Retina (tissue), 1 donor: ENCODE results near the gene ARHGAP26.

Source experiments
- DNase-seq: peaks from one replicate; pipeline ENCODE4 v3.0.0-alpha.2; 2016

Gene ARHGAP26

GRCh38 chr5:142753116-142753631 is 17.0 kb upstream of the ARHGAP26 start:
- no peak for DNase-seq

DNA sequence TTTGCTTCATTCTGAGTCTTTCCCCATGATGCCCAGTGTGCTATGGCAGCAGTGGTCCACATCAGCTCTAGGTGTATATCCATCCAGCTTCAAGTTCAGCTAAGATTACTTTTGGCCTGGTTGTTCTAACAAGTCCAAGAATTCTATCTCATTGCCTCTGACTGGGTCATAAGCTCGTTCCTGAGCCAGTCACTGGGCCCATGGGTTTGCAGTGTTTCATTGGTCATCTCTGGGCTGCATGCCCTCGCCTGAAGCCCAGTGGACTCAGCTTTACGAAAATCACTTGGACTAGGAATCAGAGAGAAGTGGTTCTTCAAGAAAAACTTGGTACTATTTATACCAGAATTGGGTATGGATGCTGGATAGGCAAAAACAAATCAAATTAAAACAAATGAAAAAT is 16.1 kb upstream of the ARHGAP26 start:
- DNase-seq: no peak

GRCh38 chr5:142756576-142756975 is 13.6 kb upstream of the ARHGAP26 start:
- DNase-seq: no peak

GRCh38 chr5:142757564-142757963 is 12.6 kb upstream of the ARHGAP26 start:
- no peak for DNase-seq

- no peak for DNase-seq
These were observed 11.9 kb upstream of the ARHGAP26 start for GRCh38 chr5:142758062-142758795.

DNA sequence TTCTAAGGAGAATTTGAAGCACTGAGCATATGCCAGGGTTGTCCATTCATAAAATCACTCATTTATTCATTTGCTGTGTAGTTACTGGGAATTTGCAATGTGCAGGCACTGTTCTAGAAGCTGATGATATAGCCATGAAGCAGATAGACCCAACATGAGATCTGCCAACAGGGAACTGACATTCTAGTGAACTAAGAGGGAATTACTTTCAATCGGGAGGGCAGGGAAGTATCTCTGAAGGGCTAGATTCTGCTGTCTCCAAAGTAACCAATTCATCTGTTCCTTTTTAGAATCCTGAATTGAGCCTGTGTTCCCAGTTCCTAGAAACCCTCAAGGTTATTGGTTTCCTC is 11.4 kb upstream of the ARHGAP26 start:
- DNase-seq: no peak

DNA sequence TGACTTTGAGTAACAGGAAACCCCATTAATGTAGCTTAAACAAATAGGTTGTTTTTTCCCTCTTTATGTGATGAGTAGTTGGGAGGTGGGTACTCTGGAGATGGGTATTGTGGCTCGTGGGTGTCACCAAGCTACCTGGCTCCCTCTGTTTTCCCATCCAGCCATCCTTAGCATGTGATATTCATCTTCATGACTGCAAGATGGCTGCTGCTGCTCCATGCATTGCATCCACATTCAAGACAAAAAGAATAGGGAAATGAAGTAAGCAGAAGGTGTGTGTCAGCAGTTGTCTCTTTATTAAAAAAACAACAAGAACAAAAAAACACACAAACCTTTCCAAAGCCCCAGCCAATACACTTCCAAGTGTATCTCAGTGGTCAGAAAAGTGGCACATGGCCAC is 6.5 kb upstream of the ARHGAP26 start:
- DNase-seq: no peak

DNA sequence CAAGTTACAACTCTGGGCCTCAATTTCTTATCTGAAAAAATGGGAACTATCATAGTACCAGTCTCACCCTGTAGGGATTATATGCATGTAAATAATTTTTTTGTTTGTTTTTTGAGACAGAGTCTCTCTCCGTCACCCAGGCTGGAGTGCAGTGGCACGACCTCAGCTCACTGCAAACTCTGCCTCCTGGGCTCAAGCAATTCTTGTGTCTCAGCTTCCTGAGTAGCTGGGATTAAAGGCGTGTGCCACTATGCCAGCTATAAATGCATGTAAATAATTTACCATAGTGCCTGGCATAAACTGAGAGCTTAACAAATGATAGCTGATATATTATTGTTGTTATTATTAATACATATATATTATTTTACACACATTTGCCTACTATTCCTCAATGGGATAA is 3.0 kb upstream of the ARHGAP26 start:
- DNase-seq: no peak

- no peak for DNase-seq
These were observed 2.3 kb upstream of the ARHGAP26 start for GRCh38 chr5:142767911-142768310.

DNA sequence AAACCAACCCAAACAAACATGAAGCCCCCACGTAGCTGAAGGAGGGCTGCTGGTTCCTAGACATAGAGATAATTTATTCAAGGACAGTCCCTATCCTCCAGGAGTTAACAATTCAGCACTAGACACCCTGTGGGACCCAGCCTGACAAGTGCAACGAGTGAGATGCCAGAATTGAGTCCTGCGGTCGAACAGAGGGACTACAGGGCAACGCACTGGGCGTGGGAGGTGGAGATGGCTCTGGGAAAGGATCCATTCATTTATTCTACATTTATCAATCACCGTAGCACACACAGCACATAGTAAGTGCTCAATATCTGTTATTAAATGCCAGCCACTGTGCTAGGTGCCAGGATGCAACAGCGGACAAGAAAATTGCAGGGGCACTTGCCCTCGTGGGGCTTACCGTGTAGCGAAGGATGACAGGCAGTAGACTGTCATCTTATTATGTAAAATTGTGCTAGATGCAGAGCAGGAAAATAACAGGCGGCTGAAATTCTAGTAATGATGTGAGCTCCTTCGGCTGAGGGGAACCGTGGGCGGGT is 855 bp upstream of the ARHGAP26 start:
- DNase-seq: no peak

- peak; percentile 89 for DNase-seq
These were observed 753 bp downstream of the ARHGAP26 start for GRCh38 chr5:142770650-142771609.

DNA sequence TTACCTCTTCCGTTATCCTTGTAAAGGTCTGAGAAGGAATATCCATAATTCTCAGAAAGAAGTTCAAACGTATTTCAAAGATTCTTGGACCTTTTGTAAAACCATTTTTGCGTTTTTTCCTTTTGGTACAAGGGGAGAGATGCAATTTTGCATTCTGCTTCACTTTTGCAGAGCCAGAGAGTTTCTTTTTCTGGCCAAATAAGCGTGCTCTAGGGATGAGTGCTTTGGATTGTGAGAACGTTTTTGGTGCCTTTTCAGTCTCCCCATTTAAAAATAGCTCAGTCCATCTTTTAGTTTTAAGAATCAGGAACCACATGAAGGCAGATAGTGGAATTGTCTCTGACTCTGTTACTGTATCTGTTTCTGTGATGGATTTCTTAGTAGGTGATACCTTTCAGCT is 1.5 kb downstream of the ARHGAP26 start:
- DNase-seq: no peak

DNA sequence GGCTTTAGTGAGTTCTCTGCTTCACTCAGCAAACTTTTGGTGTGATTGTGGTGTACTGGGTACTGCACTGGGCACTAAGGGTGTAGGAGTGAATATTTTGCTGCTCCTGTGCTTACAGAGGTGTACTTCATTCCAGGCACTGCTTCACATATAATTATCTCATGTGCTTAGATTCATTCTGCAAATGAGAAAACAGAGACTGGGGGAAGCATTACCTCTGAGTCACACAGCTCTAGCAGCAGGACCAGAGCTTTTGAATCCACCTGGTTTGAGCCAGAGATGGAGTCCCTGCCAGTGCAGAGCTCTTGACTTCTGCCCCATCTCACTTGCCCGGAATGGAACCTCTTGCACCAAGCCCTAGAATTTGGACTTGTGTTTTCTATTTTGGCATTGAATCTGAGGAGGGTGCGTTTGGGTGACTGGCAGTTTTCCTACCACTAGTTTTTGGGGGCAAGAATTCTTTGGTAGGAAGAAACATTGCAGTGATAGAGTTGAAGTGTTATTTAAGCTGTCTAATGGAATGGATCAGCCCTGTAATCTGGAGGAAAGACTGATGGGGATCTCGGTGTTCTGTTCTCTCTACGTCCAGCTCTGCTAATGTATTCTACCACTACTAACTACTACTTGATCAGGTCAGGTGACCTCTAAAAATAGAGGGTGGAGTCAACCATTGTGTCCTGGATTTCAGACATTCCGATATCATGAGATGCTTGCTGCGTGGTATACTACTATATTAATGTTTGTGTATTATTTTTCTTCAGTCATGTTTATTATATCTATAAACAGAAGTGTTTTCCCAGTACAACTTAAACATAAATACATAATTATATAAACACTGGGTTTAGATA is 2.5 kb downstream of the ARHGAP26 start:
- no peak for DNase-seq

- no peak for DNase-seq
These were observed 6.9 kb downstream of the ARHGAP26 start for GRCh38 chr5:142777099-142777498.

DNA sequence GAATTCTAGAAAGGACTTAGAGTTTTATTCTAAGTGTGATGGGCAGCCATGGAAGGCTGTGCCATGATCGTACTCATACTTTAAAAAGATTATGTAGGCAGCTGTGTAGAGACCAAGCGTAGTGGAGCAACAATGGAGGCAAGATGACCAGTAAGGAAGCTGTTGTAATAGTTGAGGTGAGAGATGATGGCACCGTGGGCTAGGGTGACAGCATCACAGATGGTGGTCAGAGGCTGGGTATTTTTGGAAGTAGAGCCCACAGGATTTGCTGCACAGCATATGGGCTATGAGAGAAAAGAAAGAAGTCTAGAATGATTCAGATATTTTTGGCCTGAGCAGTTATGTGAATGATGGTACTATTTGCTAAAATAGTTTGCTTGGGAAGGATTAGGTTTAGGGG is 7.7 kb downstream of the ARHGAP26 start:
- no peak for DNase-seq

- peak; percentile 89 for DNase-seq
These were observed 9.1 kb downstream of the ARHGAP26 start for GRCh38 chr5:142779163-142779840.

- DNase-seq: peak; percentile 33
These were observed 10.7 kb downstream of the ARHGAP26 start for GRCh38 chr5:142780871-142781270.

DNA sequence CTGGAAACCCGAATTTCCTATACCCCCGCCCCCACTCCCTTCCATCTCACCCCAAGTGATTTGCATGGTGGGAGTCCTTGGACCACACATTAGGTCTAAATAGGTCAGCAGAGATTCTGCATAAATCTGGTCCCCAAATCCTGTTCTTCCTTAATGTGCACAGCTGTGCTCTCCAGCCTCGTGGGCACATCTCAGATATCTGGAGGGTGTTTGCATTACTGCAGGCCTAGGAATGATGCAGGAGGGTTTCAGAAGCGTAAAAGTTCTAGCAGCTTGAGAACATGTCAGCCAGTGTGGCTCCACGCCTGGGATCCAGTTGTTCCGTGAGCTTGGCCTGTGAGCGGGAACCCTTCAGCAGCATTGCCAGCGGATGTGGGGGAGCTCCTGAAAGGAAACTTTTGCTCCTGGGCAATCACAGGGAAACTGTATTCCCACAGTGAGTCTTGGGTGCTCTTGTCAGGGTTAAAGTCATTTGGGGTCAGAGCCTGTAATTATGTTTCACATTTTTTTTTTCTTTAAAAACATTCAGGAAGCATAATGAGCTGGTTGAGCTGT is 12.9 kb downstream of the ARHGAP26 start:
- DNase-seq: no peak

- DNase-seq: peak; percentile 72
These were observed 13.6 kb downstream of the ARHGAP26 start for GRCh38 chr5:142783601-142784341.

DNA sequence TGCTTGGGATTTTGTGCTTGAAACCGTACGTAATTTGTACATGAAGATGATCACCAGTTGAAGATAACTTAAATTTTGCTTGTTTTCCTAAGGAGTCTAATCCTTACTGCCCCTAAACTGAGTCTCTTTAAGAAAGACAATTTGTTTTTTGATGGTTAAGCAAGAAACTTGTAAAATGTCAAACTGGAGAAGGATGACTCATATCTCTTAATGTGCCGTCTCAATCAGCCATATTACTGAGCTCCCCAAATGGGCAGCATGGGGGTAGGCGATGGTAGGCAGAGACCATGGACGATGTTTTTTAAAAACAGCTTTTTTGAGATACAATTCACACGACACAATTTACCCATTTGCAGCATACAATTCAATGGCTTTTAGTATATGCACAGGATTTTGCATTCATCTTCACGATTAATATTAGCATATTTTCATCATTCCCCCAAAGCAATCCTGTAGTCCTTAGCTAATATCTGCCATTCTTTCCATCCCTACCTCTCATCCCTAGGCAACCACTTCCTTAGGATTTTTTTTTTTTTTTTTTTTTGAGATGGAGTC is 14.3 kb downstream of the ARHGAP26 start:
- DNase-seq: no peak

DNA sequence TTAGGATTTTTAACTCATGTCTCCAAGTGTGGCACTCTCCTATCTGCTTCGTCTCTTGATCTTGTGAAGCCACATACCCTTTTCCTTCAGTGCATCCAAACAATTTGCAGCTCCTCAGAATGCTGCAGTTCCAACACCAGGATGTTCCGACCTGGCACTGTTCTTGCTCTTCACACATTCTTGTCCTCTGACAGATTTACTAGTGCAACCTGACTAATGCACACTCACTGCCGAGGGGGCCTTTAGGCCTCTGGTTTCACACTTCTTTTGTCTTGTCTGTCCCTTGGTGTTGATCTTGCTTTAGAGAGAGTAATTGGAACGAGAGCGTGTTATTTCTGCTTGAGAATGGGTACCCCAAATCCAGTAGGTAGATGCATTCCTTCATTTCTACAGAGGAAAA is 15.0 kb downstream of the ARHGAP26 start:
- no peak for DNase-seq
